WTC11 (cell line): ENCODE measurements around the gene ATF7. TPM values are rescaled to one million over a fixed set of nuclear protein-coding genes. Genes with fewer than 3 reads are reported as not detected.

Experiments used
- ATAC-seq: fragments of 200-7000 bp; cut with Tn5 transposase; 2 replicates; pipeline ENCODE4 v1.10.0; 2021; ENCODE audit warnings: mild to moderate bottlenecking, moderate library complexity
- CTCF ChIA-PET: fragments of 300-600 bp; sonication (Branson Sonifier 250); formaldehyde crosslinking; loops from one replicate; lab custom pipeline; 2021; ENCODE audit warnings: antibody characterized with exemption; lab: Charles Lee
- POLR2A ChIA-PET: fragments of 350-600 bp; sonication (Branson Sonifier 250); formaldehyde crosslinking; loops from one replicate; lab custom pipeline; 2021; ENCODE audit warnings: antibody characterized with exemption; lab: Charles Lee
- DNase-seq: peaks from one replicate; pipeline ENCODE4 v3.0.0; 2021; ENCODE audit warnings: low spot score
- H3K27ac Mint-ChIP-seq: 2 replicates; pipeline ENCODE4 v1.8.0; 2021; ENCODE audit warnings: mixed read lengths
- H3K27me3 Mint-ChIP-seq: 2 replicates; pipeline ENCODE4 v1.8.0; 2021; ENCODE audit warnings: low read depth, mild to moderate bottlenecking, moderate library complexity, mixed read lengths
- H3K36me3 Mint-ChIP-seq: 2 replicates; pipeline ENCODE4 v1.8.0; 2021; ENCODE audit warnings: mixed read lengths
- H3K4me1 Mint-ChIP-seq: 2 replicates; pipeline ENCODE4 v1.8.0; 2022; ENCODE audit warnings: mixed read lengths
- H3K4me3 Mint-ChIP-seq: 2 replicates; pipeline ENCODE4 v1.8.0; 2021; ENCODE audit warnings: mild to moderate bottlenecking, moderate library complexity, mixed read lengths
- H3K9me3 Mint-ChIP-seq: 2 replicates; pipeline ENCODE4 v1.8.0; 2021; ENCODE audit warnings: mixed read lengths
- CBFB ChIP-seq: sonication (generic); formaldehyde crosslinking; IDR thresholded peaks from 2 replicates; pipeline ENCODE4 v1.8.1; 2022; ENCODE audit warnings: mild to moderate bottlenecking, low read depth, missing genetic modification reagents
- EMX1 ChIP-seq: fragments of 250-450 bp; sonication (Bioruptor Pico); IDR thresholded peaks from 2 replicates; pipeline ENCODE4 v1.8.0; 2021; ENCODE audit warnings: mild to moderate bottlenecking
- ESRRA ChIP-seq: sonication (generic); formaldehyde crosslinking; IDR thresholded peaks from 2 replicates; pipeline ENCODE4 v1.8.1; 2022; ENCODE audit warnings: mild to moderate bottlenecking, missing genetic modification reagents, borderline replicate concordance
- FOXK1 ChIP-seq: sonication (generic); formaldehyde crosslinking; IDR thresholded peaks from 2 replicates; pipeline ENCODE4 v1.8.0; 2022; ENCODE audit warnings: mild to moderate bottlenecking, moderate library complexity, missing genetic modification reagents
- GABPB1 ChIP-seq: sonication (generic); formaldehyde crosslinking; IDR thresholded peaks from 2 replicates; pipeline ENCODE4 v1.8.1; 2023; ENCODE audit warnings: mild to moderate bottlenecking, missing genetic modification reagents
- GTF2I ChIP-seq: fragments of 250-450 bp; sonication (Bioruptor Pico); conservative IDR thresholded peaks from 2 replicates; pipeline ENCODE4 v1.4.0; 2021; ENCODE audit warnings: mild to moderate bottlenecking
- HMGA2 ChIP-seq: fragments of 250-450 bp; sonication (Bioruptor Pico); IDR thresholded peaks from 2 replicates; pipeline ENCODE4 v1.4.0; 2021; ENCODE audit warnings: mild to moderate bottlenecking, moderate library complexity
- IRF2 ChIP-seq: sonication (generic); formaldehyde crosslinking; IDR thresholded peaks from 2 replicates; pipeline ENCODE4 v1.8.0; 2022; ENCODE audit warnings: low read depth, missing genetic modification reagents, borderline replicate concordance
- JUN ChIP-seq: sonication (generic); formaldehyde crosslinking; IDR thresholded peaks from 2 replicates; pipeline ENCODE4 v1.8.0; 2023; ENCODE audit warnings: mild to moderate bottlenecking, missing genetic modification reagents
- SMAD3 ChIP-seq: sonication (generic); formaldehyde crosslinking; IDR thresholded peaks from 2 replicates; pipeline ENCODE4 v1.8.0; 2022; ENCODE audit warnings: missing genetic modification reagents, mild to moderate bottlenecking, borderline replicate concordance
- TEAD1 ChIP-seq: sonication (generic); formaldehyde crosslinking; IDR thresholded peaks from 2 replicates; pipeline ENCODE4 v1.8.0; 2022; ENCODE audit warnings: mild to moderate bottlenecking, missing genetic modification reagents
- ZNF416 ChIP-seq: fragments of 250-450 bp; sonication (Bioruptor Pico); IDR thresholded peaks from 2 replicates; pipeline ENCODE4 v1.9.0; 2021; ENCODE audit warnings: mild to moderate bottlenecking, inconsistent platforms
- total RNA-seq: library from RNA; stranded (reverse); gene quantifications from 3 replicates; pipeline ENCODE4 v1.2.3, GENCODE V29; 2021
- TF ChIP-seq, protein P1 (sequence below): fragments of 250-450 bp; sonication (Bioruptor Pico); IDR thresholded peaks from 2 replicates; pipeline ENCODE4 v1.9.0; 2021; ENCODE audit warnings: mild to moderate bottlenecking
- TF ChIP-seq, protein P2 (sequence below): fragments of 200-600 bp; IDR thresholded peaks from 2 replicates; pipeline ENCODE4 v1.8.0; 2022; ENCODE audit warnings: antibody characterized with exemption
- TF ChIP-seq, protein P3 (sequence below): sonication (generic); formaldehyde crosslinking; IDR thresholded peaks from 2 replicates; pipeline ENCODE4 v1.8.0; 2022; ENCODE audit warnings: mild to moderate bottlenecking, missing genetic modification reagents
- TF ChIP-seq, protein P4 (sequence below): fragments of 250-450 bp; sonication (Bioruptor Pico); IDR thresholded peaks from 2 replicates; pipeline ENCODE4 v2.1.2; 2022; ENCODE audit warnings: mild to moderate bottlenecking, moderate library complexity
- TF ChIP-seq, protein P5 (sequence below): sonication (generic); formaldehyde crosslinking; IDR thresholded peaks from 2 replicates; pipeline ENCODE4 v1.8.0; 2022; ENCODE audit warnings: missing genetic modification reagents
- TF ChIP-seq, protein P6 (sequence below): fragments of 250-450 bp; sonication (Bioruptor Pico); IDR thresholded peaks from 2 replicates; pipeline ENCODE4 v1.9.0; 2021; ENCODE audit warnings: moderate library complexity, mild to moderate bottlenecking, inconsistent platforms, borderline replicate concordance

Gene ATF7
- total RNA-seq, 1 experiment from 2014 or later = 16.3 TPM

DNA sequence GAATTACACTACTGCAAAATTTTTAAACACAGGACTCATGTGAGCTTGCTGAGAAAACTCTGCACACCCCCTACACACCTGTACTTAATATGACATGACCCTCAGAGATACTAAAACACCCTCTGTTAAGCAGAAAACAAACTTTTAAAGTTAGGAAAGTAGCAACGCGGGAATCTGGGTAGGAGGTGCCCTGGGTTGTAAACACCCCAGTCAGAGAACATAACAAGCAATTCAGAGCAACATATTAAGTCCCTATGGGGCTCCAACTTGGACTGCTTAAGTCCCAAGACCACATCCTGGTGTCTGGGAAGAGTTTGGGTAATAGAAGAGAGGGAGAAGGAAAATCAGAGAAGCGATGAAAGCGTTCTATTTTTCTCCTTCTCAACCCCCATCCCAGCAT lies 1.2 kb downstream of the ATF7 start:
- TF ChIP-seq, protein P1, sequence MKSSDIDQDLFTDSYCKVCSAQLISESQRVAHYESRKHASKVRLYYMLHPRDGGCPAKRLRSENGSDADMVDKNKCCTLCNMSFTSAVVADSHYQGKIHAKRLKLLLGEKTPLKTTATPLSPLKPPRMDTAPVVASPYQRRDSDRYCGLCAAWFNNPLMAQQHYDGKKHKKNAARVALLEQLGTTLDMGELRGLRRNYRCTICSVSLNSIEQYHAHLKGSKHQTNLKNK (CRISPR knock-in tag) = no peak
- TF ChIP-seq EMX1 = no peak
- TF ChIP-seq, protein P2, sequence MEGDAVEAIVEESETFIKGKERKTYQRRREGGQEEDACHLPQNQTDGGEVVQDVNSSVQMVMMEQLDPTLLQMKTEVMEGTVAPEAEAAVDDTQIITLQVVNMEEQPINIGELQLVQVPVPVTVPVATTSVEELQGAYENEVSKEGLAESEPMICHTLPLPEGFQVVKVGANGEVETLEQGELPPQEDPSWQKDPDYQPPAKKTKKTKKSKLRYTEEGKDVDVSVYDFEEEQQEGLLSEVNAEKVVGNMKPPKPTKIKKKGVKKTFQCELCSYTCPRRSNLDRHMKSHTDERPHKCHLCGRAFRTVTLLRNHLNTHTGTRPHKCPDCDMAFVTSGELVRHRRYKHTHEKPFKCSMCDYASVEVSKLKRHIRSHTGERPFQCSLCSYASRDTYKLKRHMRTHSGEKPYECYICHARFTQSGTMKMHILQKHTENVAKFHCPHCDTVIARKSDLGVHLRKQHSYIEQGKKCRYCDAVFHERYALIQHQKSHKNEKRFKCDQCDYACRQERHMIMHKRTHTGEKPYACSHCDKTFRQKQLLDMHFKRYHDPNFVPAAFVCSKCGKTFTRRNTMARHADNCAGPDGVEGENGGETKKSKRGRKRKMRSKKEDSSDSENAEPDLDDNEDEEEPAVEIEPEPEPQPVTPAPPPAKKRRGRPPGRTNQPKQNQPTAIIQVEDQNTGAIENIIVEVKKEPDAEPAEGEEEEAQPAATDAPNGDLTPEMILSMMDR = no peak
- no peak for TF ChIP-seq ESRRA (CRISPR knock-in tag)
- TF ChIP-seq GTF2I (CRISPR knock-in tag) = no peak
- no peak for TF ChIP-seq SMAD3 (CRISPR knock-in tag)
- Mint-ChIP-seq H3K36me3 (no peaks in the 10 kb centered on the region), H3K9me3 (no peaks in the 10 kb centered on the region), H3K27ac (0 out of 2 replicates have a peak overlapping the region, but pooled peaks have one; percentile 9), H3K4me1 (peaks cover 31% of the 10 kb centered on the region), H3K27me3 (no peaks in the 10 kb centered on the region; the same call in 1 of the 2 replicates), H3K4me3 (peak overlapping the region; percentile 87)
- ChIA-PET POLR2A (no interaction called here), CTCF (interaction anchor here (3.0 kb wide), 1 partner anchor 82 kb away, joined by 13 read pairs; no protein-coding TSS in a partner anchor)
- ATAC-seq (no peak), DNase-seq (no peak)

DNA sequence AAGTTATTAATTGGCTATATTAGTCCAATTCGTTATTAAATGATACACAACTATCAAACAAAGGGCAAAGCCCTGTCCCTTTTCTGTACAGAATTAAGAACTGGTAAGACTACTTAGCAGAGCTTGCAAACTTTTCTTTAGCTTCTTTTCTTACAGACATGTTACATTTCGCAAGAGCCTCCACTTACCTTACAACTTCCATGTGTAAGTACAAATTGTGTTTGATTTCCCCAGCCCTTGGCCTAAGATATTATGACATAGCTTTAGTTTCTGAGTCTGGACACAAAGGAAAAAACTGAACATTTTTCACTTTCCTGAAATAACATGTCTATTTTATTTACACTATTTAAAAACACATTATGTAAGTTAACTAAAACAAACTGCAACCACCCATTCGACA lies 1.7 kb downstream of the ATF7 start:
- ATAC-seq (no peak), DNase-seq (no peak)
- Mint-ChIP-seq H3K36me3 (no peaks in the 10 kb centered on the region), H3K27me3 (no peaks in the 10 kb centered on the region; the same call in 1 of the 2 replicates), H3K4me1 (peaks cover 31% of the 10 kb centered on the region), H3K9me3 (no peaks in the 10 kb centered on the region)
- CTCF ChIA-PET = interaction anchor here (1.1 kb wide), 1 partner anchor 120 kb away, joined by 3 read pairs; no protein-coding TSS in a partner anchor
- TF ChIP-seq HMGA2 (CRISPR knock-in tag) (no peak), EMX1 (no peak), ESRRA (CRISPR knock-in tag) (no peak), TEAD1 (CRISPR knock-in tag) (no peak), ZNF416 (CRISPR knock-in tag) (no peak), IRF2 (no peak), FOXK1 (no peak), CBFB (CRISPR knock-in tag) (no peak), GABPB1 (CRISPR knock-in tag) (no peak), JUN (CRISPR knock-in tag) (no peak)
- TF ChIP-seq, protein P3, sequence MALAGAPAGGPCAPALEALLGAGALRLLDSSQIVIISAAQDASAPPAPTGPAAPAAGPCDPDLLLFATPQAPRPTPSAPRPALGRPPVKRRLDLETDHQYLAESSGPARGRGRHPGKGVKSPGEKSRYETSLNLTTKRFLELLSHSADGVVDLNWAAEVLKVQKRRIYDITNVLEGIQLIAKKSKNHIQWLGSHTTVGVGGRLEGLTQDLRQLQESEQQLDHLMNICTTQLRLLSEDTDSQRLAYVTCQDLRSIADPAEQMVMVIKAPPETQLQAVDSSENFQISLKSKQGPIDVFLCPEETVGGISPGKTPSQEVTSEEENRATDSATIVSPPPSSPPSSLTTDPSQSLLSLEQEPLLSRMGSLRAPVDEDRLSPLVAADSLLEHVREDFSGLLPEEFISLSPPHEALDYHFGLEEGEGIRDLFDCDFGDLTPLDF (CRISPR knock-in tag) = no peak
- TF ChIP-seq, protein P4, sequence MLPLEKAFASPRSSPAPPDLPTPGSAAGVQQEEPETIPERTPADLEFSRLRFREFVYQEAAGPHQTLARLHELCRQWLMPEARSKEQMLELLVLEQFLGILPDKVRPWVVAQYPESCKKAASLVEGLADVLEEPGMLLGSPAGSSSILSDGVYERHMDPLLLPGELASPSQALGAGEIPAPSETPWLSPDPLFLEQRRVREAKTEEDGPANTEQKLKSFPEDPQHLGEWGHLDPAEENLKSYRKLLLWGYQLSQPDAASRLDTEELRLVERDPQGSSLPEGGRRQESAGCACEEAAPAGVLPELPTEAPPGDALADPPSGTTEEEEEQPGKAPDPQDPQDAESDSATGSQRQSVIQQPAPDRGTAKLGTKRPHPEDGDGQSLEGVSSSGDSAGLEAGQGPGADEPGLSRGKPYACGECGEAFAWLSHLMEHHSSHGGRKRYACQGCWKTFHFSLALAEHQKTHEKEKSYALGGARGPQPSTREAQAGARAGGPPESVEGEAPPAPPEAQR (CRISPR knock-in tag) = no peak
- TF ChIP-seq, protein P5, sequence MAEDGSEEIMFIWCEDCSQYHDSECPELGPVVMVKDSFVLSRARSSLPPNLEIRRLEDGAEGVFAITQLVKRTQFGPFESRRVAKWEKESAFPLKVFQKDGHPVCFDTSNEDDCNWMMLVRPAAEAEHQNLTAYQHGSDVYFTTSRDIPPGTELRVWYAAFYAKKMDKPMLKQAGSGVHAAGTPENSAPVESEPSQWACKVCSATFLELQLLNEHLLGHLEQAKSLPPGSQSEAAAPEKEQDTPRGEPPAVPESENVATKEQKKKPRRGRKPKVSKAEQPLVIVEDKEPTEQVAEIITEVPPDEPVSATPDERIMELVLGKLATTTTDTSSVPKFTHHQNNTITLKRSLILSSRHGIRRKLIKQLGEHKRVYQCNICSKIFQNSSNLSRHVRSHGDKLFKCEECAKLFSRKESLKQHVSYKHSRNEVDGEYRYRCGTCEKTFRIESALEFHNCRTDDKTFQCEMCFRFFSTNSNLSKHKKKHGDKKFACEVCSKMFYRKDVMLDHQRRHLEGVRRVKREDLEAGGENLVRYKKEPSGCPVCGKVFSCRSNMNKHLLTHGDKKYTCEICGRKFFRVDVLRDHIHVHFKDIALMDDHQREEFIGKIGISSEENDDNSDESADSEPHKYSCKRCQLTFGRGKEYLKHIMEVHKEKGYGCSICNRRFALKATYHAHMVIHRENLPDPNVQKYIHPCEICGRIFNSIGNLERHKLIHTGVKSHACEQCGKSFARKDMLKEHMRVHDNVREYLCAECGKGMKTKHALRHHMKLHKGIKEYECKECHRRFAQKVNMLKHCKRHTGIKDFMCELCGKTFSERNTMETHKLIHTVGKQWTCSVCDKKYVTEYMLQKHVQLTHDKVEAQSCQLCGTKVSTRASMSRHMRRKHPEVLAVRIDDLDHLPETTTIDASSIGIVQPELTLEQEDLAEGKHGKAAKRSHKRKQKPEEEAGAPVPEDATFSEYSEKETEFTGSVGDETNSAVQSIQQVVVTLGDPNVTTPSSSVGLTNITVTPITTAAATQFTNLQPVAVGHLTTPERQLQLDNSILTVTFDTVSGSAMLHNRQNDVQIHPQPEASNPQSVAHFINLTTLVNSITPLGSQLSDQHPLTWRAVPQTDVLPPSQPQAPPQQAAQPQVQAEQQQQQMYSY (CRISPR knock-in tag) = no peak
- TF ChIP-seq, protein P6, sequence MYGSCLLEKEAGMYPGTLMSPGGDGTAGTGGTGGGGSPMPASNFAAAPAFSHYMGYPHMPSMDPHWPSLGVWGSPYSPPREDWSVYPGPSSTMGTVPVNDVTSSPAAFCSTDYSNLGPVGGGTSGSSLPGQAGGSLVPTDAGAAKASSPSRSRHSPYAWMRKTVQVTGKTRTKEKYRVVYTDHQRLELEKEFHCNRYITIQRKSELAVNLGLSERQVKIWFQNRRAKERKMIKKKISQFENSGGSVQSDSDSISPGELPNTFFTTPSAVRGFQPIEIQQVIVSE (CRISPR knock-in tag) = no peak
- TF ChIP-seq, protein P2 = no peak
- TF ChIP-seq, all 79 proteins: peak for 0
- Mint-ChIP-seq H3K27ac (no peak overlapping the region), H3K4me3 (peak overlapping the region; percentile 87)
- POLR2A ChIA-PET = no interaction called here
